Stimulated activated naive B cell treated with anti-CD40 and anti-IgM and Interleukin-4, amounts not matched to agents 10 μg/mL and 1 μg/mL and 100 μg/mL, for 72 hours (primary cell): ENCODE data around the gene MRPS31.
"Not testable (repeated sequence)": the region's sequence is repeated elsewhere in the genome, so short reads cannot be mapped to it uniquely, and the experiment has no call there.

Source experiments
- ATAC-seq, 2 donors: fragments of 150-1000 bp; cut with Tn5 transposase; replicated peaks; 2 replicates each; pipeline ENCODE4 v1.10.0; 2021; ENCODE audit warnings: moderate library complexity in 1 of 2
- DNase-seq: peaks from one replicate; pipeline ENCODE4 v3.0.0; 2021
- H3K27ac Mint-ChIP-seq: one replicate; pipeline ENCODE4 v1.8.0; 2022; ENCODE audit warnings: mild to moderate bottlenecking, mixed read lengths
- H3K27me3 Mint-ChIP-seq, 2 donors: one replicate each; pipeline ENCODE4 v1.8.0; 2022; ENCODE audit warnings: mixed read lengths in 2 of 2
- H3K36me3 Mint-ChIP-seq, 2 donors: one replicate each; pipeline ENCODE4 v1.8.0; 2022; ENCODE audit warnings: mixed read lengths in 2 of 2, mild to moderate bottlenecking in 1 of 2
- H3K4me1 Mint-ChIP-seq, 2 donors: one replicate each; pipeline ENCODE4 v1.8.0; 2022; ENCODE audit warnings: mixed read lengths in 2 of 2, mild to moderate bottlenecking in 1 of 2
- H3K4me3 Mint-ChIP-seq, 2 donors: one replicate each; pipeline ENCODE4 v1.8.0; 2022; ENCODE audit warnings: mild to moderate bottlenecking in 2 of 2, mixed read lengths in 2 of 2, moderate library complexity in 1 of 2
- H3K9me3 Mint-ChIP-seq, 2 donors: one replicate each; pipeline ENCODE4 v1.8.0; 2022; ENCODE audit warnings: mixed read lengths in 2 of 2, mild to moderate bottlenecking in 1 of 2

The MRPS31 gene

GRCh38 chr13:40798380-40798779 is 27.4 kb upstream of the MRPS31 start:
- no peaks in the 10 kb centered on the region for H3K9me3 Mint-ChIP-seq
- H3K4me1 Mint-ChIP-seq, result peaks cover 10 to 12% of the 10 kb centered on the region in 2 donors
- no peak for DNase-seq
- no peaks in the 10 kb centered on the region for H3K27me3 Mint-ChIP-seq
- H3K27ac Mint-ChIP-seq, result no peak overlapping the region
- peaks cover 38 to 41% of the 10 kb centered on the region in 2 donors for H3K36me3 Mint-ChIP-seq
- peak in 1 of 2 donors; percentile 41 for ATAC-seq
- peak overlapping the region; percentile 25 to 58 for H3K4me3 Mint-ChIP-seq

- Mint-ChIP-seq H3K4me1 (peaks cover 12 to 14% of the 10 kb centered on the region in 2 donors), H3K27ac (no peak overlapping the region), H3K36me3 (peaks cover 28 to 31% of the 10 kb centered on the region in 2 donors), H3K27me3 (no peaks in the 10 kb centered on the region), H3K4me3 (no peak overlapping the region), H3K9me3 (no peaks in the 10 kb centered on the region)
- no peak for ATAC-seq
- DNase-seq, result no peak
Measured at GRCh38 chr13:40796649-40797048, 25.7 kb upstream of the MRPS31 start.

GRCh38 chr13:40794414-40795368 is 23.7 kb upstream of the MRPS31 start:
- ATAC-seq (peak in 1 of 2 donors; percentile 25), DNase-seq (no peak)
- Mint-ChIP-seq H3K9me3 (no peaks in the 10 kb centered on the region), H3K36me3 (peaks cover 17 to 23% of the 10 kb centered on the region in 2 donors), H3K4me1 (peaks cover 12 to 14% of the 10 kb centered on the region in 2 donors), H3K27ac (no peak overlapping the region), H3K4me3 (no peak overlapping the region), H3K27me3 (no peaks in the 10 kb centered on the region)

GRCh38 chr13:40793339-40793738 is 22.3 kb upstream of the MRPS31 start:
- Mint-ChIP-seq H3K36me3 (peaks cover 10 to 18% of the 10 kb centered on the region in 2 donors), H3K4me3 (no peak overlapping the region), H3K9me3 (no peaks in the 10 kb centered on the region), H3K27ac (no peak overlapping the region), H3K4me1 (peaks cover 7 to 10% of the 10 kb centered on the region in 2 donors), H3K27me3 (no peaks in the 10 kb centered on the region)
- ATAC-seq (no peak), DNase-seq (no peak)

- ATAC-seq (no peak), DNase-seq (no peak)
- Mint-ChIP-seq H3K36me3 (peaks cover 10 to 18% of the 10 kb centered on the region in 2 donors), H3K4me1 (peaks cover 7 to 10% of the 10 kb centered on the region in 2 donors), H3K27me3 (no peaks in the 10 kb centered on the region), H3K27ac (peak overlapping the region; percentile 71), H3K9me3 (no peaks in the 10 kb centered on the region), H3K4me3 (no peak overlapping the region)
Measured at GRCh38 chr13:40792284-40793051, 21.5 kb upstream of the MRPS31 start.

GRCh38 chr13:40790154-40790616 is 19.2 kb upstream of the MRPS31 start:
- peaks cover 11 to 19% of the 10 kb centered on the region in 2 donors for H3K4me1 Mint-ChIP-seq
- H3K9me3 Mint-ChIP-seq, result peaks cover 0 to 2% of the 10 kb centered on the region in 2 donors
- ATAC-seq, result no peak

GRCh38 chr13:40789275-40790153 is 18.5 kb upstream of the MRPS31 start, which contains the start of gene SLC25A15:
Gene SLC25A15 (plus strand): TSS chr13:40789611. CDS start chr13:40793227, 3,616 bp downstream.
- H3K27ac Mint-ChIP-seq, result peak within 1 kb of the TSS; percentile 56
- H3K9me3 Mint-ChIP-seq, result peaks cover 0 to 2% of the 10 kb centered on the region in 2 donors
- peak within 1 kb of the TSS; percentile 77 to 83 for H3K4me3 Mint-ChIP-seq
- no peaks in the 10 kb centered on the region for H3K27me3 Mint-ChIP-seq
- ATAC-seq (peak; percentile 92 to 94), DNase-seq (peak; percentile 77)
- peaks cover 8 to 16% of the 10 kb centered on the region in 2 donors for H3K4me1 Mint-ChIP-seq
- H3K36me3 Mint-ChIP-seq, result peaks cover 4 to 8% of the 10 kb centered on the region in 2 donors

More at GRCh38 chr13:40790154-40790616, 19.2 kb upstream of the MRPS31 start:
- Mint-ChIP-seq H3K27me3 (no peaks in the 10 kb centered on the region), H3K36me3 (peaks cover 6 to 12% of the 10 kb centered on the region in 2 donors), H3K27ac (peak overlapping the region; percentile 56), H3K4me3 (peak overlapping the region; percentile 75 to 83)
- DNase-seq, result no peak

- not testable (repeated sequence) for ATAC-seq, DNase-seq, H3K27me3 Mint-ChIP-seq, H3K36me3 Mint-ChIP-seq, H3K9me3 Mint-ChIP-seq
- H3K4me3 Mint-ChIP-seq, result peak overlapping the region; percentile 77 to 83
- H3K4me1 Mint-ChIP-seq, result peaks cover 6 to 12% of the 10 kb centered on the region in 2 donors
- H3K27ac Mint-ChIP-seq, result peak overlapping the region; percentile 37
Measured at GRCh38 chr13:40788540-40789274, 17.7 kb upstream of the MRPS31 start.

GRCh38 chr13:40787062-40787461 is 16.1 kb upstream of the MRPS31 start:
- ATAC-seq, result no peak
- H3K27ac Mint-ChIP-seq, result no peak overlapping the region
- H3K9me3 Mint-ChIP-seq, result peaks cover 0 to 2% of the 10 kb centered on the region in 2 donors
- no peak overlapping the region for H3K4me3 Mint-ChIP-seq
- H3K36me3 Mint-ChIP-seq, result peaks cover 0 to under 1% of the 10 kb centered on the region in 2 donors
- H3K4me1 Mint-ChIP-seq, result peaks cover 4 to 12% of the 10 kb centered on the region in 2 donors
- no peak for DNase-seq
- no peaks in the 10 kb centered on the region for H3K27me3 Mint-ChIP-seq

GRCh38 chr13:40786568-40786996 is 15.6 kb upstream of the MRPS31 start:
- Mint-ChIP-seq H3K4me1 (peaks cover 6 to 17% of the 10 kb centered on the region in 2 donors), H3K27ac (no peak overlapping the region), H3K36me3 (no peaks in the 10 kb centered on the region), H3K4me3 (peak overlapping the region in 1 of 2 donors; percentile 15), H3K9me3 (peaks cover 0 to 2% of the 10 kb centered on the region in 2 donors), H3K27me3 (no peaks in the 10 kb centered on the region)
- no peak for DNase-seq
- ATAC-seq, result peak in 1 of 2 donors; percentile 41

- ATAC-seq (no peak), DNase-seq (no peak)
- Mint-ChIP-seq H3K27ac (no peak overlapping the region), H3K27me3 (no peaks in the 10 kb centered on the region), H3K4me3 (no peak overlapping the region), H3K4me1 (peaks cover 6 to 26% of the 10 kb centered on the region in 2 donors), H3K9me3 (peaks cover 0 to 2% of the 10 kb centered on the region in 2 donors), H3K36me3 (no peaks in the 10 kb centered on the region)
Measured at GRCh38 chr13:40784540-40784939, 13.6 kb upstream of the MRPS31 start.

GRCh38 chr13:40782971-40783370 is 12.0 kb upstream of the MRPS31 start:
- not testable (repeated sequence) for H3K27me3 Mint-ChIP-seq, DNase-seq, H3K27ac Mint-ChIP-seq, H3K4me3 Mint-ChIP-seq, ATAC-seq, H3K9me3 Mint-ChIP-seq, H3K36me3 Mint-ChIP-seq
- H3K4me1 Mint-ChIP-seq, result peaks cover 9 to 27% of the 10 kb centered on the region in 2 donors

- no peak for DNase-seq
- Mint-ChIP-seq H3K4me1 (peaks cover 18 to 35% of the 10 kb centered on the region in 2 donors), H3K9me3 (peaks cover 0 to 2% of the 10 kb centered on the region in 2 donors), H3K36me3 (no peaks in the 10 kb centered on the region), H3K4me3 (no peak overlapping the region), H3K27me3 (no peaks in the 10 kb centered on the region), H3K27ac (no peak overlapping the region)
- ATAC-seq, result no peak
Measured at GRCh38 chr13:40781717-40782116, 10.7 kb upstream of the MRPS31 start.
